PFSK-1 (cell line): ENCODE results near the gene ARSA.

Experiments used
- FOXP2 ChIP-seq: optimal IDR thresholded peaks from 2 replicates; pipeline ENCODE3; 2011; ENCODE audit warnings: borderline replicate concordance, control low read depth, inconsistent platforms; ENCODE audit not compliant: insufficient read depth; ENCODE audit errors: extremely low read length, extremely low read depth
- POLR2AphosphoS5 ChIP-seq: IDR thresholded peaks from 2 replicates; pipeline ENCODE4 v1.6.1; 2012; ENCODE audit warnings: low read depth, mild to moderate bottlenecking, control low read depth, low read length, moderate library complexity
- SIN3A ChIP-seq: IDR thresholded peaks from 2 replicates; pipeline ENCODE4 v1.6.1; 2012; ENCODE audit warnings: mild to moderate bottlenecking, low read length, moderate library complexity, borderline replicate concordance; ENCODE audit not compliant: insufficient read depth
- TAF1 ChIP-seq: IDR thresholded peaks from 2 replicates; pipeline ENCODE4 v1.6.1; 2012; ENCODE audit warnings: low read length, control low read depth, borderline replicate concordance; ENCODE audit not compliant: insufficient read depth
- TF ChIP-seq, protein P1 (sequence below), 2 experiments: IDR thresholded peaks; 2 replicates each; pipeline versions ENCODE4 v1.6.1 to v1.8.0; 2011 to 2012; ENCODE audit warnings: low read depth in 2 of 2, low read length in 2 of 2, control low read depth in 1 of 2, inconsistent platforms in 1 of 2, mild to moderate bottlenecking in 1 of 2, moderate library complexity in 1 of 2; ENCODE audit not compliant: insufficient read depth in 1 of 2

The ARSA gene

DNA sequence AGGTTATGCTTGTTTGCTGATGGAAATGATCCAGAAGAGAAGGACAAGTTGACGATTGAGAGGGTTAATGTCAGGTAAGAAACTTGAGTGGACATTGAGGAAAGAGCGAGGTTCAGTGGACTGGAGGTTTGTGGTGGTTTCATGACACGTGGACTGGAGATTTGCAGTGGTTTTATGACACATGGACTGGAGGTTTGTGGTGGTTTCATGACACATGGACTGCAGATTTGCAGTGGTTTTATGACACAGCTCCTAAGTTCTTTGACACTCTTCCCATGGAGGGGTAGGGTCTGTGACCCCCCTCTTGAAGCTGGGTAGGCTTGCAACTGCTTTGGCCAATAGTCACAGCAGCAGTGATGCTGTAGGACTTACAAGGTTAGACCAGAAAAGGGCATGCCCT, 32.8 kb downstream of the ARSA start:
- TF ChIP-seq SIN3A (no peak), POLR2AphosphoS5 (no peak), TAF1 (no peak), FOXP2 (no peak)
- TF ChIP-seq, protein P1, sequence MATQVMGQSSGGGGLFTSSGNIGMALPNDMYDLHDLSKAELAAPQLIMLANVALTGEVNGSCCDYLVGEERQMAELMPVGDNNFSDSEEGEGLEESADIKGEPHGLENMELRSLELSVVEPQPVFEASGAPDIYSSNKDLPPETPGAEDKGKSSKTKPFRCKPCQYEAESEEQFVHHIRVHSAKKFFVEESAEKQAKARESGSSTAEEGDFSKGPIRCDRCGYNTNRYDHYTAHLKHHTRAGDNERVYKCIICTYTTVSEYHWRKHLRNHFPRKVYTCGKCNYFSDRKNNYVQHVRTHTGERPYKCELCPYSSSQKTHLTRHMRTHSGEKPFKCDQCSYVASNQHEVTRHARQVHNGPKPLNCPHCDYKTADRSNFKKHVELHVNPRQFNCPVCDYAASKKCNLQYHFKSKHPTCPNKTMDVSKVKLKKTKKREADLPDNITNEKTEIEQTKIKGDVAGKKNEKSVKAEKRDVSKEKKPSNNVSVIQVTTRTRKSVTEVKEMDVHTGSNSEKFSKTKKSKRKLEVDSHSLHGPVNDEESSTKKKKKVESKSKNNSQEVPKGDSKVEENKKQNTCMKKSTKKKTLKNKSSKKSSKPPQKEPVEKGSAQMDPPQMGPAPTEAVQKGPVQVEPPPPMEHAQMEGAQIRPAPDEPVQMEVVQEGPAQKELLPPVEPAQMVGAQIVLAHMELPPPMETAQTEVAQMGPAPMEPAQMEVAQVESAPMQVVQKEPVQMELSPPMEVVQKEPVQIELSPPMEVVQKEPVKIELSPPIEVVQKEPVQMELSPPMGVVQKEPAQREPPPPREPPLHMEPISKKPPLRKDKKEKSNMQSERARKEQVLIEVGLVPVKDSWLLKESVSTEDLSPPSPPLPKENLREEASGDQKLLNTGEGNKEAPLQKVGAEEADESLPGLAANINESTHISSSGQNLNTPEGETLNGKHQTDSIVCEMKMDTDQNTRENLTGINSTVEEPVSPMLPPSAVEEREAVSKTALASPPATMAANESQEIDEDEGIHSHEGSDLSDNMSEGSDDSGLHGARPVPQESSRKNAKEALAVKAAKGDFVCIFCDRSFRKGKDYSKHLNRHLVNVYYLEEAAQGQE (IDR thresholded peaks at IDR 0.05; ENCODE audit: insufficient read depth in 1 of 2, low read depth in 2 of 2, low read length in 2 of 2), result no peak

DNA sequence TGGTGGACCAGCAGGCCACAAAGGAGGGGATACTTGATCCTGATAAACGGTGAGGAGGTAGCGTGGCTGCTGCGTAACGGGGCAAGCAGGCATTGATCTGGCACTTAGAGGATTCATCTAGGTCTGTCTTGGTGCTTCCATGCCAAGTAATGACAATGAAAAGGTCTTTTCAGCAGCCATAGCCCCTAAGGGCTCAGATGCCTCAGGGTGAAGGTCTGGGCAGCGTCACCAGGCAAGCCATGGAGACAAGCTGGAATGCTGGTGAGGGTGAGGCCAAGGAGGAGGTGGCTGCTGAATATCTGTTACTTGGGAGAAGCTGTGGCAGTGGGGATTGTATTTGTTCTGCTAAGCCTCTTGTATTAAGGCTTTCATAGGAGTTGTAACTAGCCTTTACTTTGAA, 40.5 kb downstream of the ARSA start:
- TF ChIP-seq FOXP2, result no peak

DNA sequence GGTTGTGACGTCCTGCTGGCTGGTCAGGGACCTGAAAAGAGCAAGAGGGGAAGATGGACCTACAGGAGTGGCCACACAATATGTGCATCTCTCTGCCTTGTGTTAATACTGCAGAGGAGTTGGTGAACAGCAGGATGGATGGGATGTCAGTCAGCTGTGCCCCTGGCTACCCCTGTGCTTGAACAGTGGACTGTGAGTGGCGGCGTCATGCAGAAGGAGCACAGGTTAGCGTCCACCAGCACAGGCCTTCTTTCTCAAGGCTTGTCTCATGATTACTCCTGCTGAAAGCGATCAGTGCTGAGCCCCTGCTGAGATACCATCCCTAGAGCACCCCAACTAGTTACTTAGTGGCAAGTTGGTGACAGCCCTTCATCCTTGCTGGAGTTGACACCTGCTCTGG, 41.5 kb downstream of the ARSA start:
- TF ChIP-seq FOXP2 (no peak), SIN3A (no peak), TAF1 (no peak), POLR2AphosphoS5 (no peak)
- TF ChIP-seq, protein P1 (IDR thresholded peaks at IDR 0.05; ENCODE audit: insufficient read depth in 1 of 2, low read depth in 2 of 2, low read length in 2 of 2), result no peak

DNA sequence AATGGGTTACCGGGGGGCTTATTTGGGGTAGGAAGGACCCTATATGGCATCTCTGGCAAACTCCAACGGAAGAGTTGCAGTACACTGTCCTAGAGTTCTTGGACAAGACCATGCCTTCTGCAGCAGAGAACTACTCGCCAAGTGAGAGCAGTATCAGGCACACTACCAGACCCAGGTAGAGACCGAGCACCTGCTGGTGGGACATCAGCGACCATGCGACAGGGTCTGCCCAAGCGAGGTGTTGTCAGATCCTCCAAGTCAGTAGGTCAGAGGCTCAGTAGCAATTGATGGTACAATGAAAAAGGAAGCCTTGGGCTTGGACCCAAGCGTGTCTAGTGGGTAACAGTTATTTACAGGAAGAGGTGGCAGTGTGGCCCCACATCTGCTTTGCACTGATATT, 42.2 kb downstream of the ARSA start:
- TF ChIP-seq POLR2AphosphoS5, result no peak

DNA sequence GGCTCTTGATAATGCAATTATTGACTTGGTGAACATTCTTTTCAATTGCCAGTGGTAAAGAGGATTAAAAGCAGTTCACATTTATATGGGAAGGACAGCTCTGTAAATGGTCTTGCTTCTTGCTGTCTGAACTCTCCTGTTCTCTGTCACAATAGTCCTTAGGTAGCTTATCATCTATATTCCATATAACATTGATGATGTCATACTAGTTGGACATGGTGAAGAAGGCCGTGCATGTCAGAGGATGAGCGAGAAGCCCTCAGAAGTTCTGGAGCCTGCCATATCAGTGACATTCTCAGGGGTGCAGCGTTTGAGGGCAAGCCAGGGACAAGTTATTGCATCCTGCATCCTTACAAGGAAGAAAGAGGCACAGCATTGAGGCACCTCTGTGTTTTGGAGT, 42.7 kb downstream of the ARSA start:
- no peak for TF ChIP-seq SIN3A
- TF ChIP-seq FOXP2, result no peak
- TF ChIP-seq TAF1, result no peak
- TF ChIP-seq POLR2AphosphoS5, result no peak
- TF ChIP-seq, protein P1 (IDR thresholded peaks at IDR 0.05; ENCODE audit: insufficient read depth in 1 of 2, low read depth in 2 of 2, low read length in 2 of 2), result no peak

DNA sequence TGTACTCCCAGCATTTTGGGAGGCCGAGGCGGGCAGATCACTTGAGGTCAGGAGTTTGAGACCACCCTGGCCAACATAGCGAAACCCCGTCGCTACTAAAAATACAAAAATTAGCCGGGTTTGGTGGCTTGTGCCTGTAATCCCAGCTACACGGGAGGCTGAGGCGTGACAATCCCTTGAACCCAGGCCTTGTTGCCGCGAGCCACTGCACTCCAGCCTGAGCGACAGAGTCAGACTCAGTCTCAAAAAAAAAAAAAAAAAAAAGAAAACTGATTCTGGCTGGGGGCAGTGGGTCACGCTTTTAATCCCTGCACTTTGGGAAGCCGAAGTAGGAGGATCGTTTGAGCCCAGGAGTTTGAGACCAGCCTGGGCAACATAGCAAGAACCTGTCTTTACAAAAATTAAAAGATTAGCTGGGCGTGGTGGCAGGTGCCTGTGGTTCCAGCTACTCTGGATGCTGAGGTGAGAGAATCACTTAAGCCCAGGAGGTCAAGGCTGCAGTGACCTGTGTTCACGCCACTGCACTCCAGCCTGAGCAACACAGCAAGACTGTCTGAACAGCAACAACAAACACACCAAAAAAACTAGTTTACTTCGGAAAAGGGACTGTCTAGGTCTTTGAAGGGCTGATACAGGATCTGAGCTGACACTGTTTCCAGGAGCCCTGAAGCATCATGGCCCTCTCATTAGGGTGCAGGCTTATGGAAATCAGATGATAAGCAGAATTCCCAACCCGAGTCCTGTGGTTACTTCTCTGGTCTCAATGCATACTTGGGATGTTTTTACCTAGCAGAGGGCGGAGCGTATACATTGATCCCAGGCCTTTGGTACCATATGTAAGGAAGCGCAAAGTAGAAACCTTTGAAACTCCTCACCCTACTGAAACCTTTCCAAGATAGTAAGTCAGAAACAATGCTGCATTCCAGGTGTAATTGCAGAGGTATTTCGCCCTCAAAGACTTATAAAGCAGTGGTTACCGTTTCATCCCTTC, 43.6 kb downstream of the ARSA start:
- TF ChIP-seq POLR2AphosphoS5 (no peak), TAF1 (no peak), FOXP2 (no peak), SIN3A (no peak)
- TF ChIP-seq, protein P1 (IDR thresholded peaks at IDR 0.05; ENCODE audit: insufficient read depth in 1 of 2, low read depth in 2 of 2, low read length in 2 of 2), result no peak
